Nucleus accumbens (tissue), 56 donors: Measurements from ENCODE around the gene DRGX.

Experiments
- DNase-seq, 56 donors: peaks; one replicate each; lab custom pipeline; 2025; lab: John Stamatoyannopoulos, UW

Gene DRGX

DNA sequence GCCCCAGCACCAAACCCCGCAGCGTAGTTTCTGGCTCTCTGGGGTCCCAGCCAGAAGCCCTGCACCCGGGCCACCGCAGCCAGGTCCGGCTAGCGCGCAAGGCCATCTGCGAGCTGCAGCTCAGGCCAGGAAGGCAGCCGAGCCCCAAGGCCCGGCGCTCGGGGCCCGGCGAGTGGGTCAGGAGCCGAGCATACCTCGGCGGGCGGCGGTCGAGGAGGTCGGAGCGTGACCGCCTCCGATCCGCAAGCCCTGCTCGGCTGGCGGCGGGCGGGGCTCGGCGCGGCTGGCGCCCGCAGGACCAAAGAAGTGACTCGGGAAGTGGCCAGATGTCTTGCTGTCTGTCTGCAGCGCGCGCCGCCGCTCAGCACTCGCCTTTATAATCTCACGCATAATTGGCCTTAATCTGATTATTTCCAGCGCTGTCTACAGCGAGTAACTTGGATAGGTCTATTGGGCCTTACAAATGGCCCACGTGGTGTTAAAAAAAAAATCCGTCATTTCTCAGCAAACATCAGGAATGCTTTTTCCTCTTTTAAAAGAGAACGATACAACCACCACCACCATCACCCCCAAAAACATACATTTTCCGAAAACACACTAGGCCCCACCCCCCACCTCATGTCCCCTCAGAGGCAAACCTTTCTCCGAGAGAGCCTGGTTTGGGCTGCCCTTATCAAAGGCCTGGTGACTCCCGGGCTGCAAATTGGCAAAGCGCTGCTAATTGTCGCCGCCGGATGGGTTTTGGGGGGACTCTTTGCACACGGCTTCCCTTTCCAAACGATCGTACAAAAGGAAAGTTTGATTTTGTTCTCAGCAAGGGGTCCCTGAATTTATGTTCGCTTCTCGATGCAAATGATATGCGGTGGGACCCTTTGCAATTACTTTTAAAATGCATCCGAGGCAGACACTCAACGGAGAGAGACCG is at the start of gene DRGX:
DRGX (minus strand) TSS at position 349 of the 925 bp plus-strand sequence. CDS start 649 bp downstream, outside the sequence.
- DNase-seq, result no peak

DNA sequence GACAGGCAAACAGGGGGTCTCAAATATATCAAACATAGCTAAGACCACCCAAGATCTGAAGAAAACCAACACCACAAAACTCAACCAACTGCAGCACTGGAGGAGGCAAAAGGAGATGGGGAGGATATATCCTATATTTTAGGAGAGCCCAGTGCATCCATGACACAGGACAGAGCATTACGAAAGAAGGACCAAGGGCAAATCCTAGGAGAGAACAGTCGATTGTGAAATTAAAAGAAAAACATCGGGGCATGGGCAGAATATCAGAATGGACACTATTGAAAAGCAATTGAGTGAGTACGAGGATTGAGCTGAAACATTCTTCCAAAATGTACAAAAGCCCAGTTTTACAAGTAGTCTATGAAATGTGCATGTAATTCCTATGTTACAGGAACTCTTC is 48.5 kb upstream of the DRGX start:
- no peak for DNase-seq

DNA sequence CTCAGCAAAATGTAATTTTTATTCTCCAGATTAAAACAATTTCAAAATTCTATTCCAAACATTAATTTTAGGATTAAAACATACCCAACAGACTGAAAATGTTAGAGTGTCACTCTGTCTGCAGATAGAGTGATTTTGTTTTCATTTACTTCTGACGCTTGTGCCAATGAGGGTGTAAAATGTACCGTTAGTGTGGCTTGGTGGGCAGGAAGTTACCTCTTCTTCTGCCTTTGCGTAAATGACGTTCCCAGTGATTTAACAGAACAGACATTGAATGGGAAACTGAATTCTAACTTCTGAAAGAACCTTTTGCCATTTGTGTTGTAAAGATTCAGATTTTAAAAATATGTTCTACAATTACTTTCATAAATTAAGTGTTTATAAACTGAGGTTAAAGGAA is 47.0 kb upstream of the DRGX start:
- no peak for DNase-seq

DNA sequence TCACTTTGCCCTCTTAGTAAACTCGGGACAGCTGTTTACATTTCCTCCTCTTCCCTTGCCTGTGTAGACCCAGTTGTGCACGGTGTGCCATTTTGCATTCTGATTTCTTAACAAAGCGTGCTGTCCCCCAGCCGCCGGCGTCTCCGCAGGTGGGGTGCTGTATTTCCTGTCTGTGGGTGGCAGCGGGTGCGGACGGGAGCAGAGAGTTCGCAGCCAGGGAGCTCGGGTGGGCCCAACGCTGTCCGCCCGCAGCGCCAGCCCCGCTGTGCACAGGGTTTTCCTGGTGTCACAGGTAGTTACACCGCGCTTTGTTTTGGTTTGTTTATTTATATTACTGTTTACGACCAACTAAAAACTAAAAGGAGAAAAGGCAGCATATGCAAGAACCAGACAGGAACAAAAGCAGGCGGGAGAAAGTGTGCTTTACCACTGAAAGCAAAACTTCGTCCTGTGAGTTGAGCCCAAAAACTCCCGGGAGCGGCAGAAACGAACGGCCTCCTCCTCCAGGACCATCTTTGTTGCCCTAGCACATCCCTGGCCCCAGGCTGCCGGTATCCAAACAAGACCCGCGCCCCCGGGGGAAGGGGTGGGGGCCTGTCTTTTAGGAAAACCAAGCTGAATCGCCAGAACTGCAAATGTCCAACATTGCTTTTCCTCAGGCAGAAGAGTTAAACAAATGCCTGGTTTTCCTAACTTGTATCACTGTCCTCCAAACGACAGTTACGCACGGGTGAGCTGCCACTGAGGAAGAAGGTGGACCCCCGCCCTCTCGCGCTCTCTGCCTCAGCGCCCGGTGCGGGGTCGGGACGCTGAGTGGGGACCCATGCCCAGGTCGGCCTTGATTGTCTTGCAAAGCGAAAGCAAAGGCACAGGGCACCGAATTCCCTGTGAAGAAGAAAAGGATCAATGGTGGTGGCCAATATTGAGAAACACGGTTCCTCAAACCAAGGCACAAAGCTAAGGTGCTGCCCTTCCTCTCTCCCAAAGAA is 45.9 kb upstream of the DRGX start:
- no peak for DNase-seq

DNA sequence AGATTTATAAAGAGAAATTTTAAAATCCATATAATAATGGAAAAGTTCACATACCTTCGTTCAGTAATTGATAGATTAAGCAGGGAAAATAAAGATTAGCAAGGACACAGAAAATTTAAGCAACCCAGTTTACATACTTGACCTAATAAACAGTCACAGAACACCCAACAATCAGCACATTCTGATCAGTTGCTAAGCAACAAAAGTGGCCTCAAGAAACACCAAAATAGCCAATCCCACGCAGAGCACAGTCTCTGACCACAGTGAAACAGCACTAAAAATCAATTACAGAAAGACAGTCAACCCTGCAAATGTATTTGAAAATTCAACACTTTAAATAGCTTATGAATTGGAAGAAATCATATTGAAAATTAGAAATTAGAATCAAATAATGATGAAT is 39.3 kb upstream of the DRGX start:
- no peak for DNase-seq

DNA sequence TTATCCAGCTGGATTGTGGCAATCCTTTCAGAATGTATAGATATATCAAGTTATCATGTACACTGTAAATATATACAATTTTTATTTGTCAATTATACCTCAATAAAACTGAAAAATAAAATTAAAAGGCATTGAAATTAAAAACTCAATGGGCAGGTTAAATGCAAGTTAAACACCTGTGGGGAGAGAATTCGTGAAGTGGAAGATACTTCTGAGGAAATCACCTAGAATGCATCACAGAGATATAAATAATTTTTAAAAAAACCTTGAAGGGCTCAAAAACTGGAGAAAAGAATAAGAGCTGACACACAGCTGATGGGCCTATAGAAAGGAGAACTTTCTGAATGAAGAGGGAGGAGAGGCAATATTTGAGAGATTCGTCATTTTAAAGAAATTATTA is 37.2 kb upstream of the DRGX start:
- DNase-seq, result no peak

DNA sequence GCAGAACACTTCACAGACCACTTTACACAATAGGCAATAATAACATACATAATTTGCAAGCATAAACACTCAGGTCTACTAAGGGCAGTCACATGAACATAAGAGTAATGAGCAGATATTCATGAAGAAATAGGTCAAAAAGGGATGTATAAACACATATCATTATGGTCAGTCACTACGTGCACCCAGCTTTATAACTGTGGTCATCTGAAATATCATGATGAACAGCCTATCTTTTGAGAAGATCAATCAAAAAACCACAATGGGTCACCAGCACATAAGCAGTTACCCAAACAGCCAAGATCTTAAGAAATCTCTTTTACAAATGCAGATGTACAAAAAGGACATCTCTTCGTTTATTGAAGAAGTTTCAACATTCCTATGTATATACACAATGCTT is 35.5 kb upstream of the DRGX start:
- DNase-seq, result no peak

DNA sequence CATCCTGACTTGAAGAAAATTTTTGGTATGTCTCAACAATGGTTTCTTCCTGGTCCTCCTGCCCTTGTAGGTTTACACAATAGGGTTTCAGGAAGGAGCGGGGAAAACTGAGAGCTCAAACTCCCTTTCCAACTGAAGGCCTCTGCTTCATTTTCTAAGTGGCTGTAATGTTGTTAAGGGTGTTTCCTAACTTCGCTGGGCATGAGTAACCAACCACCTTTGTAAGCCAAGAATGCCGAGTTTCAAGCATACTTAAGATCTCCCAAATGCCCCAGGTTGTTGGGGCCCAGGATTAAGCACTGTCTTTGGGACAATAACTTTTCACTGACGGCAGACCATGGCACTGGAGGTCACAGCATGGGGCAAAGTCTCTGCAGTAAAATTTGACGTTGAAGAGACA is 33.6 kb upstream of the DRGX start:
- no peak for DNase-seq

DNA sequence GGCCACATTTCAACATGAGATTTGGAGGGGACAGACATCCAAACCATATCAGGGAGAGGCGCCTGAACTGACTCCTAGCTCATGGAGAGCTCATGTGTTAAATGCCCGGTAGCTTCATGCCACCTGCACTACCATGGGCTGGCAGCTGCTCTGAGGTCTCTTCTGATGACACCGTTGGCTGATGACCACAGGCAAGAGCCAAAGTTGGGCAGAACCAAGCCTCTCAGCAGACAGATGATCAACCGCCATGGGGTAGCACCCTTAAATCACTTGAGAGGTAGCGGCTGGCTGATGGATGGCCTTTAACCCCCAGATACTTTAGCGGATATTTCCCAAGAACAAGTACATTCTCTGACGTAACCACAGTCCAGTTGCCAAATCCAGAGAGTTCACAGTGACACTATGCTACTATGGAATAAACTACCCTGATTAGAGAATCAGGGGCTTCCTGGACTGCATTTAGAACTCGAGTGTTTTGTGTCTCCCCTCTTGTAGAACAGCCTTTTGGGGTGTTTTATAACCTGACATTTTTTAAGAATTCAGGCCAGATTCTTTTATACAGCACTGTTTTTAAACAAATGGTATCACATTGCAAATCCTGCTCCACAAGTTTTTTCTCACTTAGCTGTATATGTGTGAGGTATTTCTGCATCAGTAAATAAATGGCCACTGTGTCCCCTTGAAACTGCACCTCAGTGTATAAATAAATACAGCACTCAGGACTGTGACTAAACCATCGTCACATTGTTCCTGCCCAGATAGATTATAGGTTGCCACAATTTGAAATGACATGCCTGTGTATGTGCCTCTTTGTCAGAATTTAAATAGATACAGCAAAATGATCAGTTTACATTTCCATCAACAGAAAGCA is 30.8 kb upstream of the DRGX start:
- no peak for DNase-seq

DNA sequence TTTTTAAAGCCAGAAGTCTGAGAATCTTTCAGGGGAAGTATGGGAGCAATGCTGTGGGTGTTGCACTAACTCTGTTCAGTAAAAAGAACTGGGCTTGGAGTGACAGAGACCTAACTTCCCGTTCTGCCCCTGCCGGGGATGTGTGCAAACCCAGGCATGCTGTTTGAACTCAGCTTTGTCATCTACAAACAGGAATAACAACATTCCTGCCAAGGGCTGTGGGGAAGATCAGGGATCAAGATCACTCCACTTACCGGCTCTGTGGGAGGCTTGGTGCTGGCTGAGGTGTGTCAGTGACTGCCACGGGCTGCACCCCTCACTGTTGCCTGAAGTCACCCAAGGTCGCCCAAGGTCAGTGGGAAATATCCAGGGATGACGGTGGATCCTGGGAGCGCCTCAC is 23.1 kb upstream of the DRGX start:
- DNase-seq, result no peak

DNA sequence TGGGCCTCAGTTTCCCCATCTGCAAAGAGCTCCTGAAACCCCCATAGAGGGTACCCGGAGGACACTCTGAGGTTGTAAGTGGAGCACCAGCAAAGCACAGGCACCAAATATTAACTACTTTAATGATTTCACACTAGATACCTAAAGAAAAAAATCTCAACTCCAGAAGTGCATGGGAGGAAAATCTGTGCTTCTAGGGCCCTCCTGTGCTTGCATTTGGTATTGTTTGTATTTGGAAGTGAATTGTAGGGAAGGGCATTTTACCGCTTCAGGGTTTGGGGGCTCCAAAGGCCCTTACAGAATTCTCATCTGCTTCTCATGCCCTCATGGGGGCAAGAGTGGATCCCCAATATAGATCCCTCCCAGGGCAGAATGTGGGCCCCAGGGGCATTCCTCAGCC is 22.4 kb upstream of the DRGX start:
- no peak for DNase-seq

DNA sequence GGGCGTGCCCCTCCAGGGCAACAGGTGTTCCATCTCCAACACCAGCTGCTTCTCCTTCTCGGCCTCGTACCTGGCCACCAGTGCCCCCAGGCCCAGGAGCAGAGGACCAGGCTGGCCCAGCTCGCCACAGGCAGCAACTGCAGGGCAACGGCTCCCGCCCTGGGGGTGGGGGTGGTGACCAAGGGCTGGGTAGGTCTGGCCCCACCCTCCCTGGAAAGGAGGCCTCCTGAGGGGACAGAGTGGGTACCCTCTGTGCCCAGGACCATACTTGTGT is 22.1 kb upstream of the DRGX start:
- no peak for DNase-seq

DNA sequence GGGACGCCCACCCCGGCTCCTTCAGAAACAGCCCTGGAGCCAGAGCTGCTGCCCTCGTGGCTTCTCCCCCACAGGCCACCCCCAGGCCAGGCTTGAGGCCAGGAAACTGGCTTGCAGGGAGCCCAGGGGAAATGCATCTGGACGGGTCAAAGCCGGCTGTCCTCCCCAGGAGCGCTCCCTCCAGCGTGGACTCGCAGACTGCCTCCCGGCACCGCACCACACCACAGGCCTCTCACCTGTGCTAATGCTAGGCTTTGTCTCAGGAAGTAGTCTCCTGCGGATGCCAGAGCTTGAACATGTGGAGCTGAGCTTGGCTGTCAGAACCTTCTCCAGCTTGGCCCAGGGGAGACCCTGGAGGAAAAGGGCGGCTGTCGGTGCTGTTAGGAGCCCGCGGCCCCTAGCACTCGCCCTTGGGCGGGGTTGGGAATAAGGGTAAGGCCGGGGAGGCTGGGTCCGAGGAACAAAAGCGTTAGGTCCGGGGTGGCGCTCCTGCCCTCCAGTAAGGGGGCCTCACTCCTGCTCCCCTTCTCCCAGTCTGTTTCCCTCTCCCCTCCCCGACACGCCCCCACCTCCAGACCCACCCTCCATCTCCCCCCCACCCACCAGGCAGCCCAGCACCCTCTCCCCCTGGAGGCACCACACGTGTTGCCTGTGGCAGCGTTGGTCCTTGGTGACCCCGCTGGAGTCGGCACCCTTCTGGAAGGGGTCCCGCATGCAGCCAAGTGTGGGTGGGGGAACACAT is 21.6 kb upstream of the DRGX start:
- DNase-seq, result no peak

DNA sequence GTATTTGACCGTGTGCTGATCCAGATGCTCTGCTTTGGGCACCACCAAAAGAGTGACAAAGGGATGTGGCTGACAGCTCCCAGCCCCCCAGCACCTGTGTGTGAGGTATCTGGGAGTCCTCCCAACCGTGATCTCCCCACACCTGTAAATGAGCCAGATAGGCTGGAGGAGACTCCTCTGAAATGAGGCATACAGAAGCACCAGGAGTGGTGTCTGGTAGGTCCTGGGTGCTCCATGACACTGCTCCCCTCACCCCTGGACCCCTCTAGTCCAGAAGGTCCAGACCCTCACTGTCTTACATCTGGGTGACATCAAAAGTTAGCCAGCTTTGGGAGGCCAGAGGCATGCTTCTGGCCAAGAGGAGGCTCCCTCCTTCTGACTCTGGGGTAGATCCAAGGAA is 20.0 kb upstream of the DRGX start:
- DNase-seq, result no peak

DNA sequence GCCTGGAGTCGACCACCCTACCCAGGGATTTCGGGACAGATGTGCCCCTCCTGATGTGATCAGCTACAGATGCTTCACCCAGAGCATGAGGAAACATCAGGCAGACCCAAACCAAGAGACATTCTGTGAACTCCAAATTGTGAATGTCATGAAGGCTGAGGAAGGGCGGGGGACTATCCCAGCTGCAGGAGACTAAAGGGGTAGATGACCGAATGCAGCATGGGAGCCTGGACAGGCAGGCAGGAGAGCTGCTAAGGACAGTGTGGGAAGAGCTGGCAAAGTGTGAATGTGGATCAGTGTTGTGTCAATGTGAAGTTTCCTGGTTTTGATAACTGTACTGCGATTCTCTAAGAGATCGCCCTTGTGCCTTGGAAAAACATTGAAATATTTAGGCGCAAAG is 19.2 kb upstream of the DRGX start:
- no peak for DNase-seq

DNA sequence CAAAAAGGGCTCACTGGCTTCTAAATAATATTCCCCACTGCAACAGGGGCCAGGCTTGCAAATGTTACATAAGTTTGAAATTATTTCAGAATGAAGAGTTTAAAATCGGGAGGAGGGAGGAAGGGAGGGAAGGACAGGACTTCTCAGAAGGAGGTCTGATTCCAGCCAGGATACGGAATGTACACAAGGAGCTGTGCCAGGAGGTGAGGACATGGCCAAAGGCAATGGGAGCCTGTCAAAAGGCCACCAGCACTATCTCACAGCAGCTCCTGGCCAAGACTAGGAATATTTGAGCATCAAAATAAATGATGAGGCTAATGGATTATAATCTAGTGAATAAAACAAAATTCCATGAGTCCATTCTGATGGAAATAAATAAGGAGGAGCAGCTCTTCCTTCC is 18.6 kb upstream of the DRGX start:
- no peak for DNase-seq

DNA sequence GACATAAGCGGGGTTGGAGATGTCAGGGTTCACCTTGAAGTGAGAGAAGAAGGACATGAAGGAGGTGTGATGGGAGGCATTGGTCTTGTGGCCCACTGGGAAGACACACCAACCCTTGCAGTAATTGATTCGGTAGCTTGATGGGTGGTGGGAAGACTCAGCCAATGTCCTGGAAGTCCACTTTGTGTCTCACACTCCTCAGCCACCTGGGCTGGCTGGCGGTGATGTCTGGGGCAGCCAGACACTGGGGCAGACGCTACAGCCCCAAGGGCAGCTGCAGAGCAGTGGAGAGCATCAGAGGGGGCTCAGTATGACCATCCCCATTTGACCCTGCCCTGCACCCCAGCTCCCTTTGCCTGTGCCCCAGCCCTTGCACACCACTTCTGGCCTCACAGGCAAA is 16.7 kb upstream of the DRGX start:
- no peak for DNase-seq

DNA sequence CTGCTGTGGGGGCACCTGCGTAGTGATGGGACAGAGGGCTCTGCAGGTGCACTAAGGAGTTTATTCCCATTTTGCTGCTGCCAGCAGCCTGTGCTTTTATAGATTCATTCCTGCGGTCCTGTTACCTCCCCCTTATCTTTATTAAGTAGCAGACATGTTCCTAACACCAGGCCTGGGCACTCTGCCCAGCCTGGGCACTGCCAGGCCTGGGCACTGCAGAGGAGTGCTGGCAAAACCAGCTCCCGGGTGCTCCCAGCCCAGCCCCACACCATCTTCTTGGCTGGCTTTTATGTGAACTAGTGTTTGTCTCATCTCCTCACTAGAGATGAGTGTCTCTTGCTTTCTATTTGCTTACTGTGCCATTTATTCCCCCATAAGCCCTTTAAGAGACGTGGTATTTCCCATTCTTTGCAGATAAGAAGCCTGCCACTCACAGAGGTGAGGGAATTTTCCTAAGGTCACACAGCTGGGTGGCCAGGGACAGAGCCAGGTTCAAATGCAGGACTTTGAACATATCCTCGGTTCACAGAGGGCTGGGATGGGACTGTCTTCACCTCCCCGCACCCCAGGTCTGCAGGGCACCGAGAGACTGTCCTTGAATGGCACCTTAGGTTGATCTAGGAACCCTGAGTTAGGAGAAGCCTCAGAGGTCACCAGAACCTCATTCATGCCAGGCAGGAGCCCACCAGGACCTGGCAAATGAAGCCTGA is 14.6 kb upstream of the DRGX start:
- DNase-seq, result no peak

DNA sequence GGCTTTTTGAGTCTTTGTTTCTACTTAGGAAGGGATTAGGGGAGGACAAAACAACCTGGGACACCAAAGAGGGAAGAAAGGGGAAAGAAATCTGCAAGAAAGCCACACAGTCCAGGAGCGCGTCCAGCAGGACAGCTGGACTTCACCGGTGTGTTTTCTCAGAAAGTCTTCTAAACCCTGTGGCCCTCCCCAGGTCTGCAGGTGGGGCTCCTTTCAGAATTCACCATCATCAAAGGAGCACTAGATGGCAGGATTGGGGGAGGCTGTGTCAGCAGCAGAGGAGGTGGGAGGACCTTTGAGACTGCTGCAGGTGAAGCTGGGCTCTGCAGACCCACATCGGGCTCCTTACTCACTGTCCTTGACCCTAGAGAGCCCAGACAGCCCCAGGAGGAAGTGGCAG is 13.9 kb upstream of the DRGX start:
- no peak for DNase-seq
